ENCODE data around the gene SGK2. TPM values are rescaled to one million over a fixed set of nuclear protein-coding genes. Genes with fewer than 3 reads are reported as not detected.
A peak's percentile ranks its signal among the peaks of the same experiment; 100 is the strongest.

Gene SGK2
- total RNA-seq, 1 donor from 2014 or later: 2.8 TPM

DNA sequence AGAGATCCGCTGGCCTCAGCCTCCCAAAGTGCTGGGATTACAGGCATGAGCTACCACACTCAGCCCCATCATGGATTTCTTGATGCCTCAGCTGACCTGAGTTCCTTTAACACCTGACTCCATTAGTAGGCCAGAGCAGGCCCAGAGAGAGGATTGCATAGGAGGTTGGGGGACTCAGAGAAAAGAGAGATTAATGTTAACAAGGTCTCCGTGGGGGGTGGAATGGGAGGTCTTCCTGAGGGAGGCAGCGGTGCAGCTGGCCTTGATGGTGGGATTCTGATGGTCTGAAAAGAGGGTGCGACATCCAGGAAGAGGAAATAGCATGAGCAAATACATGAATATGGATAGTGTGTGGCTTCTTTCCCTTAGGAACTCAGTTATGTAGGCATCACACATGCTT, 9.9 kb downstream of the SGK2 start:
- Mint-ChIP-seq H3K27ac (peak overlapping the region; percentile 18), H3K36me3 (no peaks in the 10 kb centered on the region), H3K9me3 (no peaks in the 10 kb centered on the region), H3K4me1 (peaks cover under 1% of the 10 kb centered on the region), H3K27me3 (ENCODE audit: insufficient read depth, low read depth) (no peaks in the 10 kb centered on the region), H3K4me3 (no peak overlapping the region)
- Histone ChIP-seq H3K9me3 (ENCODE audit: low read depth) (no peaks in the 10 kb centered on the region), H3K79me2 (ENCODE audit: low read depth) (no peaks in the 10 kb centered on the region), H3K9ac (no peak overlapping the region), H3K36me3 (no peaks in the 10 kb centered on the region), H3K4me1 (no peaks in the 10 kb centered on the region), H3K27ac (no peak overlapping the region), H4K20me1 (ENCODE audit: low read depth) (no peaks in the 10 kb centered on the region), H3K4me3 (no peak overlapping the region), H2AFZ (replicated peaks) (no peak overlapping the region), H3K27me3 (no peaks in the 10 kb centered on the region), H3K4me2 (no peak overlapping the region), H3F3A (ENCODE audit: low read depth) (no peaks in the 10 kb centered on the region)
- peak; percentile 12 for DNase-seq (ENCODE audit: low spot score)
- TF ChIP-seq EZH2phosphoT487 (IDR thresholded peaks at IDR 0.05): no peak
- TF ChIP-seq, protein P1, sequence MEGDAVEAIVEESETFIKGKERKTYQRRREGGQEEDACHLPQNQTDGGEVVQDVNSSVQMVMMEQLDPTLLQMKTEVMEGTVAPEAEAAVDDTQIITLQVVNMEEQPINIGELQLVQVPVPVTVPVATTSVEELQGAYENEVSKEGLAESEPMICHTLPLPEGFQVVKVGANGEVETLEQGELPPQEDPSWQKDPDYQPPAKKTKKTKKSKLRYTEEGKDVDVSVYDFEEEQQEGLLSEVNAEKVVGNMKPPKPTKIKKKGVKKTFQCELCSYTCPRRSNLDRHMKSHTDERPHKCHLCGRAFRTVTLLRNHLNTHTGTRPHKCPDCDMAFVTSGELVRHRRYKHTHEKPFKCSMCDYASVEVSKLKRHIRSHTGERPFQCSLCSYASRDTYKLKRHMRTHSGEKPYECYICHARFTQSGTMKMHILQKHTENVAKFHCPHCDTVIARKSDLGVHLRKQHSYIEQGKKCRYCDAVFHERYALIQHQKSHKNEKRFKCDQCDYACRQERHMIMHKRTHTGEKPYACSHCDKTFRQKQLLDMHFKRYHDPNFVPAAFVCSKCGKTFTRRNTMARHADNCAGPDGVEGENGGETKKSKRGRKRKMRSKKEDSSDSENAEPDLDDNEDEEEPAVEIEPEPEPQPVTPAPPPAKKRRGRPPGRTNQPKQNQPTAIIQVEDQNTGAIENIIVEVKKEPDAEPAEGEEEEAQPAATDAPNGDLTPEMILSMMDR (IDR thresholded peaks at IDR 0.05): no peak
- TF ChIP-seq EZH2 (IDR thresholded peaks at IDR 0.05): no peak

DNA sequence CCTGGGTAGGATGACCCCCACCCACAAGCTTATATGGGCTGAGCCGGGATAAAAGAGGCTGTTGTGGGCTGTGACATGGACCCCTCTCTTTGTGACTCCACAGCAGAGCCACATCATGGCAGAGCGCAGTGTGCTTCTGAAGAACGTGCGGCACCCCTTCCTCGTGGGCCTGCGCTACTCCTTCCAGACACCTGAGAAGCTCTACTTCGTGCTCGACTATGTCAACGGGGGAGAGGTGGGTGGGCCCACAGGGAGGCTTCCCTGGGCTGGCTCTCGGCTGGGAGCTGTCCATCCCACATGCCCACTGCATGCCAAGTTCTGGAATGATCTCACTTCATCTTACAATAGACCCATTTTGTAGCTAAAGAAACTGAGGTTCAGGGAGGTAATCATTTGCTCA, 10.5 kb downstream of the SGK2 start:
- Histone ChIP-seq H3K79me2 (ENCODE audit: low read depth) (no peaks in the 10 kb centered on the region), H3K27me3 (no peaks in the 10 kb centered on the region), H3K27ac (no peak overlapping the region), H3K9me3 (ENCODE audit: low read depth) (no peaks in the 10 kb centered on the region), H2AFZ (replicated peaks) (no peak overlapping the region), H3K36me3 (no peaks in the 10 kb centered on the region), H4K20me1 (ENCODE audit: low read depth) (no peaks in the 10 kb centered on the region), H3F3A (ENCODE audit: low read depth) (no peaks in the 10 kb centered on the region), H3K9ac (no peak overlapping the region), H3K4me1 (no peaks in the 10 kb centered on the region), H3K4me3 (no peak overlapping the region), H3K4me2 (no peak overlapping the region)
- H3K4me3 Mint-ChIP-seq: no peak overlapping the region
- no peaks in the 10 kb centered on the region for H3K9me3 Mint-ChIP-seq
- no peaks in the 10 kb centered on the region for H3K27me3 Mint-ChIP-seq (ENCODE audit: insufficient read depth, low read depth)
- H3K4me1 Mint-ChIP-seq: peaks cover 6% of the 10 kb centered on the region
- no peaks in the 10 kb centered on the region for H3K36me3 Mint-ChIP-seq
- no peak for DNase-seq (ENCODE audit: low spot score)
- TF ChIP-seq EZH2 (IDR thresholded peaks at IDR 0.05): no peak
- TF ChIP-seq EZH2phosphoT487 (IDR thresholded peaks at IDR 0.05): no peak
- TF ChIP-seq, protein P1 (IDR thresholded peaks at IDR 0.05): no peak
- H3K27ac Mint-ChIP-seq: no peak overlapping the region

DNA sequence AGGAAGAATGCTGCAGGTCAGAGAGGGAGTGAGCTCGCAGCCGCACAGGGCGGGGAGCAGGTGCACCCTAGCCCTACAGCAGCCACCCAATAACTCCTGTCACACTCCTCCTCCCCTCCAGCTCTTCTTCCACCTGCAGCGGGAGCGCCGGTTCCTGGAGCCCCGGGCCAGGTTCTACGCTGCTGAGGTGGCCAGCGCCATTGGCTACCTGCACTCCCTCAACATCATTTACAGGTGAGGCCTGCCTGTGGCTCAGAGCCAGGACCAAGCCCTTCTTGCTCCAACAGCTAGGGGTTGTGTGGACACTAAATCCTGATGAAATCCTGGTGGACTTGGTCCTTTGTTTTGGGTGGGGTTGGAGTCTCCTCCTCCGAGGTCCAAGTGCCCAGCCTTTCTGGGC, 11.7 kb downstream of the SGK2 start:
- Mint-ChIP-seq H3K27ac (no peak overlapping the region), H3K36me3 (peaks cover 2% of the 10 kb centered on the region), H3K4me1 (peaks cover 12% of the 10 kb centered on the region), H3K4me3 (no peak overlapping the region), H3K9me3 (no peaks in the 10 kb centered on the region), H3K27me3 (ENCODE audit: insufficient read depth, low read depth) (no peaks in the 10 kb centered on the region)
- no peaks in the 10 kb centered on the region for H3K36me3 ChIP-seq
- H3K9ac ChIP-seq: no peak overlapping the region
- H3K4me1 ChIP-seq: no peaks in the 10 kb centered on the region
- H3K4me2 ChIP-seq: no peak overlapping the region
- H3F3A ChIP-seq (ENCODE audit: low read depth): no peaks in the 10 kb centered on the region
- no peaks in the 10 kb centered on the region for H4K20me1 ChIP-seq (ENCODE audit: low read depth)
- no peak overlapping the region for H3K27ac ChIP-seq
- no peak overlapping the region for H2AFZ ChIP-seq (replicated peaks)
- no peak for DNase-seq (ENCODE audit: low spot score)
- TF ChIP-seq, protein P1 (IDR thresholded peaks at IDR 0.05): no peak
- TF ChIP-seq EZH2 (IDR thresholded peaks at IDR 0.05): no peak
- TF ChIP-seq EZH2phosphoT487 (IDR thresholded peaks at IDR 0.05): no peak
- no peaks in the 10 kb centered on the region for H3K27me3 ChIP-seq
- H3K9me3 ChIP-seq (ENCODE audit: low read depth): no peaks in the 10 kb centered on the region
- no peaks in the 10 kb centered on the region for H3K79me2 ChIP-seq (ENCODE audit: low read depth)
- H3K4me3 ChIP-seq: no peak overlapping the region
